Activated CD4-positive, alpha-beta T cell treated with anti-CD3 and anti-CD28 coated beads, Interleukin-2, amount 10 ng/mL, durations not matched to agents 7 days and 5 days (primary cell): ENCODE data around the gene CPZ. TPM values are rescaled to one million over a fixed set of nuclear protein-coding genes. Genes with fewer than 3 reads are reported as not detected.

ENCODE experiments used
- CTCF ChIA-PET: fragments of 350-600 bp; sonication (Branson Sonifier 250); formaldehyde crosslinking; loops from one replicate; lab custom pipeline; 2021; ENCODE audit warnings: antibody characterized with exemption; lab: Charles Lee
- POLR2A ChIA-PET: fragments of 350-600 bp; sonication (Branson Sonifier 250); formaldehyde crosslinking; loops from one replicate; lab custom pipeline; 2021; ENCODE audit warnings: antibody characterized with exemption; lab: Charles Lee
- DNase-seq: peaks from one replicate; pipeline ENCODE4 v3.0.0-alpha.2; 2020
- H3K27ac Mint-ChIP-seq: one replicate; pipeline ENCODE4 v1.8.0; 2021; ENCODE audit warnings: mild to moderate bottlenecking, moderate library complexity, mixed read lengths
- H3K27me3 Mint-ChIP-seq: one replicate; pipeline ENCODE4 v1.8.0; 2021; ENCODE audit warnings: mixed read lengths
- H3K36me3 Mint-ChIP-seq: one replicate; pipeline ENCODE4 v1.8.0; 2021; ENCODE audit warnings: low read depth, mixed read lengths
- H3K4me1 Mint-ChIP-seq: one replicate; pipeline ENCODE4 v1.8.0; 2021; ENCODE audit warnings: mixed read lengths
- H3K4me3 Mint-ChIP-seq: one replicate; pipeline ENCODE4 v1.8.0; 2021; ENCODE audit warnings: mild to moderate bottlenecking, moderate library complexity, mixed read lengths
- H3K9me3 Mint-ChIP-seq: one replicate; pipeline ENCODE4 v1.8.0; 2021; ENCODE audit warnings: mixed read lengths
- total RNA-seq, 2 experiments: library from RNA; stranded (reverse); gene quantifications; one replicate each; pipeline ENCODE4 v1.2.3, GENCODE V29; 2021

Gene CPZ
- total RNA-seq, 2 experiments from 2014 or later = not detected

DNA sequence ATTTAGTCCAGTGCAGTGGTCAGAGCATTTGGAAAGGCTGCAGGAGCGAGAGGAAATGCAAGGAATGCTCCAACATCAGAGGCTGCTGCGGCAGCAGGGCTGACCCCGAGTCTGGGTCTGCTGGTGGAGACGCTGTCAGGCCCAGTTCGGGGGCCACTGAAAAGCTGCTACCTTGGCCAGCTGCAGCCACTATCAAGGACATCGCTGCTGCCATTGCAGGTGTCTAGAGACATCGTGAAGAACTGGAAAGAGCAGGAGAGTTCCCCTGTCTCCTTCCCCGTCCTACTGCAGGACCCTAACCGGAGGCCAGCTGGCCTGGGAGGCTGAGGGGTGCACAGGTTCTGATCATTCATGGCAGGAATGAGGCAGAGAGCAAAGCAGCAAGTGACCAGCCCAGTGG is 41.9 kb upstream of the CPZ start:
- H3K4me1 Mint-ChIP-seq = peaks cover 2% of the 10 kb centered on the region

DNA sequence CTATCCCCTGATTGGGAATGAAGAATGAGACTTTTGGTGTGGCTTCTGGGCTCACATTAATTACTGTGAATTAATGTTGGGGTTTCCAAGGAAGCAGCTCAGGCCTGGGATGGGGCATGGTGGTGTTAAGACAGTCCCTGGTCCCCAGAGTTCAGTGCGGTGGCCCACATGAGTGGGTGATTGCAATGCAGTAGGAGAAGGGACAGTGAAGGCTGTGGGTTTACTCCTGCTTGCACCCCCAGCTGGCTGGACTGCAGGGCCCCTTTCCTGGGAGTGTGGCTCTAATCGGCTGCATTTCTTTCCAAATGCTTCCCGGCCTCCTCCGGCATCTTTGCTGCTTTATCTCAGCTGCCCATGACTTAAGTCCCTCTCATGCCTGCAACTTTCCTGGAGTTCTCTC is 40.5 kb upstream of the CPZ start:
- Mint-ChIP-seq H3K4me3 (no peak overlapping the region), H3K4me1 (peaks cover 2% of the 10 kb centered on the region), H3K27ac (no peak overlapping the region), H3K27me3 (no peaks in the 10 kb centered on the region), H3K36me3 (no peaks in the 10 kb centered on the region), H3K9me3 (no peaks in the 10 kb centered on the region)
- no peak for DNase-seq
- ChIA-PET CTCF (no interaction called here), POLR2A (no interaction called here)

More for the DNA sequence above, 41.9 kb upstream of the CPZ start:
- Mint-ChIP-seq H3K4me3 (no peak overlapping the region), H3K27ac (no peak overlapping the region), H3K9me3 (no peaks in the 10 kb centered on the region), H3K36me3 (no peaks in the 10 kb centered on the region), H3K27me3 (no peaks in the 10 kb centered on the region)
- ChIA-PET POLR2A (no interaction called here), CTCF (no interaction called here)
- no peak for DNase-seq

DNA sequence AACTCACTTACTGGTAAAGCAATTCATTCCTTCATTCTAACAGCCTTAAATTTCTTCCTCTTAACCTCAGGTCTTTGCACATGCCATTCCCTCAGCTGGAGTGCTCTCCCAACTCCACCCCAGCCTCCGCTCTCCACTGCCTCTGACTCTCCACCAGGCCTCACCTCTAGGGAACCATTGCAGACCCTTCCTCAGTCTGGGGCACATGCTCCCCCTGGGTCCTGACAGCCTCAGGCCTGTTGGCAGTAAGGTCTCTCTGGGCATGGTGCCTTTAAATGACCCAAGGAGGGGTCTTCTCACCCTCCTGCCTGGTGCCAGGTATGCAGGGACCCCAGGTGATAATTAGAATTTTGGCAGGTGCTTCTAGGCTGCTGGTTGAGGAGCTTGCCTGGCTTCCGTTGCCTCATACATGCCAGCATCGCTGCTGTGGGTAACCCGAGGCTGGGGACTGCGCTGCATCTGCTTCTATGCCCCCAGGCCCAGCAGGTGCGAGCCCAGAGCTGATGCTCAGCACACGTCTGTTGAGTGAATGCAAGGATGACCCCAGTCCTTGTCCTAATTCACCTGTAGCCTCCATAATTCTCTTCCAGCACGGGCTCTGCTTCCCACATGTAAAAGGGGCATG is 39.9 kb upstream of the CPZ start:
- no peaks in the 10 kb centered on the region for H3K9me3 Mint-ChIP-seq
- CTCF ChIA-PET = no interaction called here
- H3K36me3 Mint-ChIP-seq = no peaks in the 10 kb centered on the region
- no peaks in the 10 kb centered on the region for H3K4me1 Mint-ChIP-seq
- no peak overlapping the region for H3K27ac Mint-ChIP-seq
- H3K27me3 Mint-ChIP-seq = no peaks in the 10 kb centered on the region
- H3K4me3 Mint-ChIP-seq = no peak overlapping the region
- DNase-seq = no peak
- POLR2A ChIA-PET = no interaction called here

DNA sequence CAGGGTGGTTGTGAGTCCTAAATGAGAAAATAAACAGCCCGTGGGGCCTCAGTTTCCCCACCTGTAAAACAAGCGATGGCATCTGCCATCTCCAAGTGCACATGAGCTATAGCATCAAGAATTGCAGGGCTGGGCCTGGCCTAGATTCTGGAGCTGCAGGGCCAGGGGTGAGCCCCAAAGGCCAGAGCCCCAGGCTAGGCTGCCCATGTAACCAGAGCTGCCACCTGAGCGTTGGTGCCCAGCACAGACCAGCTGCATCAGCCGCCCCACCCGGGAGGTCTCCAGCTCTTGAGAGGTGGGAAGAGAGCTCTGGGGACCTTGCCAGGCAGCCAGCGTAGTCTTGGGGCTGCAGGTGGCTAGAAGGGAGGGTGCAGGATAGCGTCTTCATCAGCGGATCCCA is 39.3 kb upstream of the CPZ start:
- ChIA-PET POLR2A (no interaction called here), CTCF (no interaction called here)
- no peaks in the 10 kb centered on the region for H3K9me3 Mint-ChIP-seq
- no peaks in the 10 kb centered on the region for H3K27me3 Mint-ChIP-seq
- H3K4me3 Mint-ChIP-seq = no peak overlapping the region
- H3K36me3 Mint-ChIP-seq = no peaks in the 10 kb centered on the region
- DNase-seq = no peak
- no peak overlapping the region for H3K27ac Mint-ChIP-seq
- no peaks in the 10 kb centered on the region for H3K4me1 Mint-ChIP-seq

DNA sequence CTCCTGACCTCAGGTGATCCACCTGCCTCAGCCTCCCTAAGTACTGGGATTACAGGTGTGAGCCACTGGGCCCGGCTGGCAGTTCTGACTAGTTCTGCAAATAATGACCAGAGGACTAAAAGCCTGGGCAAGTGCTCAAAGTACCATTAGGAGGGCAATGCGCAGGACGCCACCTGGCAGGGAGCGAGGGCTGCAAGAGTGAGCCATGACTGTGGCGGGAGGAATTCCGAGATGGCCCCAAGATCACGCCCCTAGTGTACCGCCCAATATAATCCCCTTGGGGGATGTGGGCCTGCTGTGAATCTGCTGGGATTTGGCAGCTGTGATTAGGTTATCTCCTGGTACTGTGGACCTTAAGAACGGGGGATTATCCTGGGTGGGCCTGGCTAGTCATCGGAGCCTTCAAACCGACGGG is 38.6 kb upstream of the CPZ start:
- no peak for DNase-seq
- CTCF ChIA-PET = no interaction called here
- POLR2A ChIA-PET = no interaction called here
- no peaks in the 10 kb centered on the region for H3K36me3 Mint-ChIP-seq
- H3K27me3 Mint-ChIP-seq = no peaks in the 10 kb centered on the region
- no peak overlapping the region for H3K4me3 Mint-ChIP-seq
- no peak overlapping the region for H3K27ac Mint-ChIP-seq
- H3K9me3 Mint-ChIP-seq = no peaks in the 10 kb centered on the region
- no peaks in the 10 kb centered on the region for H3K4me1 Mint-ChIP-seq

DNA sequence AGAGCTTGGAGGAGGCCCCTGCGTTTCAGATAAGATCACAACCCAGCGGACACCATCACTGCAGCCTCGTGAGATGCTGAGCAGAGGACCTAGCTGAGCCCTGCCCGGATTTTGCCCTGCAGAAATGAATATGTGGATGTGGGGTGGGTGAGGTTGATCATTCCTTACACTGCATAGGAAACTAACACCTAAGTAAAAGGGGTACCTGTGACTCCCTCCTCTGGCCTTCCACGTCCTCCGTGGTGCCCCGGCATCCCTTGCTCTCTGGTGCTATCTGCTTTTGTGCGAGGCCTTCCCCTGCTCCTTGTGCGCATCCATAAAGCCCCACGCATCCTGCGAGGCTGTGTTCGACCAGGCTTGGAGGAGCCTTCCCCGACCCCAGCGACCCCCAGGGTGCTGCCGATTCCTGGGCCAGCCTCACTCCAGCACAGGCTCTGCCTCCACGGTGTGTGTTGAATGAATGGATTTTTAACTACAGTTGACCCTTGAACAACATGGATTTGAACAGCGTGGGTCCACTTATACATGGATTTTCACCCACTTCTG is 37.9 kb upstream of the CPZ start:
- H3K27ac Mint-ChIP-seq = no peak overlapping the region
- no peaks in the 10 kb centered on the region for H3K4me1 Mint-ChIP-seq
- no peaks in the 10 kb centered on the region for H3K9me3 Mint-ChIP-seq
- ChIA-PET CTCF (no interaction called here), POLR2A (no interaction called here)
- H3K36me3 Mint-ChIP-seq = no peaks in the 10 kb centered on the region
- H3K27me3 Mint-ChIP-seq = no peaks in the 10 kb centered on the region
- no peak for DNase-seq
- H3K4me3 Mint-ChIP-seq = no peak overlapping the region

DNA sequence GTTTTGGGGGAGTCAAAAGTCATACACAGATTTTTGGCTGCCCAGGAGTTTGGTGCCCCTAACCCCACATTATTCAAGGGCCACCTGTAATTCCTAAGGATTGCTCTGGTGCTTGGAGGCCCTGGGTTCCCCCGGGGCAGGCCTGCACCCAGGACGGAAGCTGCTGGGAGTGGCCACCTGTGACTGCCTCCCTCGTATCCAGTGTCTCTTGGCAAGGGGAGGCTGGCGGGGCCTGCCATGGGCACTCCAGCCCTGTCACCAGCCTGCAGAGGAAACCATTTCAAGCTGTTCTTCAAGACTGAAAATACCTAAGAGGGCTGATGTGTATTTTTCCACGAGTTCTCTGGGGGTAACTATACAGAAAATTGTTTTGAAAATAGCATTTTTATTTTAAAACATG is 36.8 kb upstream of the CPZ start:
- Mint-ChIP-seq H3K36me3 (no peaks in the 10 kb centered on the region), H3K27me3 (no peaks in the 10 kb centered on the region), H3K27ac (no peak overlapping the region), H3K4me3 (no peak overlapping the region), H3K4me1 (no peaks in the 10 kb centered on the region), H3K9me3 (no peaks in the 10 kb centered on the region)
- DNase-seq = no peak
- POLR2A ChIA-PET = no interaction called here
- CTCF ChIA-PET = no interaction called here

DNA sequence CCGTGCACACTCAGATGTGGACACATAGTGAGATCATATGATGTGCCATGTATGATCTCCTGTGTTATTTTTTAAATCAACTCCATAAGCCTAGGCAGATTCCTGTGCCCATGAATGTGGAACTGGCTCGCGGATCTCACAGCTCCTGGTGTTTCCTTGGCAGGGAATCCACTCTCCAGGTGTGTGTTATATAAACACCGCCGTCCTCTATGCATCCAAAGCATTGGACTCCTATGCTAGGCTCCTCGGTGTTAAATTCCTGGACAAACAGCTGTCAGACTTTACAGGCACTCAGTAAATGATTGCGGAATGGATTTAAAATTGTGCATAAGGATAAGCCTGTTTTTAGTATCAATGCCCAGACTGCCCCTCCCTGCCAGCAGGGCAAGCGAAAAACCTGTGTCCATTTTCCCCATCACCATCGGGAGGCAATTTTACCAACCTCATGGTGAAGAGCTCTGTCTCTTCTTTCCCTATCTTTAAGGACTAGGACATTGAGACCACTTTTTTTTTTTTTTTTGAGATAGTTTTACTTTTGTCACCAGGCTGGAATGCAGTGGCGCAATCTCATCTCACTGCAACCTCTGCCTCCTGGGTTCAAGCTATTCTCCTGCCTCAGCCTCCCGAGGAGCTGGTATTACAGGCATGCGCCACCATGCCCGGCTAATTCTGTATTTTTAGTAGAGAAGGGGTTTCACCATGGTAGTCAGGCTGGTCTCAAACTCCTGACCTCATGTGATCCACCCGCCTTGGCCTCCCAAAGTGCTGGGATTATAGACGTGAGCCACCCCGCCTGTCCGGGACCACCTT is 36.0 kb upstream of the CPZ start:
- H3K4me3 Mint-ChIP-seq = no peak overlapping the region
- H3K4me1 Mint-ChIP-seq = no peaks in the 10 kb centered on the region
- CTCF ChIA-PET = no interaction called here
- no peaks in the 10 kb centered on the region for H3K27me3 Mint-ChIP-seq
- no peaks in the 10 kb centered on the region for H3K36me3 Mint-ChIP-seq
- POLR2A ChIA-PET = no interaction called here
- no peaks in the 10 kb centered on the region for H3K9me3 Mint-ChIP-seq
- no peak for DNase-seq
- H3K27ac Mint-ChIP-seq = no peak overlapping the region

DNA sequence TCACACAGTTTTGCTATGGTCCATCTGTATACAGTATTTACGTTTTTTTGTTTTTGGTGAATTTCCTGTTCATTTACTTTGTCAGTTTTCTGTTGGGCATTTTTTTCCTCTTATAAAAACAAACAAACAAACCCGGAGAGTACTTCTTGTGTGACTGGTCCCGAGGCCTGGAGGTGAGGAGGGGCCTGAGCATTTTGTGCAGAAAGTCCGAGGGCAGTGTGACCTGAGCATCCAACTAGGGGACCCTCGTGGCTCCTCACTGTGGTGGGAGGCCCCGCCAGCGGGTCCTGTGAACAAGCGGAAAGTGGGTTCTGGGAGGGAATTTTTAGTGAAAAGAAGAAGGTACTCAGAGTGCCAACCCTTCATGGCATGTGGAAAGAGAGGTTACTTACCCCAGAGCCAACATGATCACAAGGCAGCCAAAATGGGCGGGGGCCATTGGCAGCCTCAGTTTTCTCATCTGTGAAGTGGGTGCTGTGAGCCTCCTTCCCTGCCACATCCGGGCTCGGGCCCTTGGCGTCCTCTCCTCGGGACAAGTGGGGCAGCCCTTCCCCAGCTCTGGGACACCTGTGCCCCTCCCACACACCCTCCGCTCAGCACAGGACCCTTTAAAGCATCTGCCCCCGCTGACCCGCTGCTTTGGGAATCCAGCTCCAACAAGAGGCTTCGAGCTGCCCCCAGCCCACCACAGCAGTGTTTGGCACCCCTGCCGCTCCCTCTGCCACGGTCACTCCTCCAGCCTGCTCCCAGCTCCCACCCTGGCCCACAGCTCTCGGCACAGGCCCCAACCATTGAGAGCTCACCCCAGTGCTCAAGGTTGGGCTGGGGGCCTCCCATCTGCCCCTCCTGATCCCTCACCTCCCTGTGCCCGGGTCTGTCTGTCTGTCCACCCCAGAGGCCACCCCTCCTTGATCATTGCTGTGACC is 35.2 kb upstream of the CPZ start:
- no peak overlapping the region for H3K4me3 Mint-ChIP-seq
- no peaks in the 10 kb centered on the region for H3K36me3 Mint-ChIP-seq
- no peaks in the 10 kb centered on the region for H3K4me1 Mint-ChIP-seq
- no peaks in the 10 kb centered on the region for H3K27me3 Mint-ChIP-seq
- POLR2A ChIA-PET = no interaction called here
- CTCF ChIA-PET = no interaction called here
- no peak overlapping the region for H3K27ac Mint-ChIP-seq
- no peaks in the 10 kb centered on the region for H3K9me3 Mint-ChIP-seq
- no peak for DNase-seq

DNA sequence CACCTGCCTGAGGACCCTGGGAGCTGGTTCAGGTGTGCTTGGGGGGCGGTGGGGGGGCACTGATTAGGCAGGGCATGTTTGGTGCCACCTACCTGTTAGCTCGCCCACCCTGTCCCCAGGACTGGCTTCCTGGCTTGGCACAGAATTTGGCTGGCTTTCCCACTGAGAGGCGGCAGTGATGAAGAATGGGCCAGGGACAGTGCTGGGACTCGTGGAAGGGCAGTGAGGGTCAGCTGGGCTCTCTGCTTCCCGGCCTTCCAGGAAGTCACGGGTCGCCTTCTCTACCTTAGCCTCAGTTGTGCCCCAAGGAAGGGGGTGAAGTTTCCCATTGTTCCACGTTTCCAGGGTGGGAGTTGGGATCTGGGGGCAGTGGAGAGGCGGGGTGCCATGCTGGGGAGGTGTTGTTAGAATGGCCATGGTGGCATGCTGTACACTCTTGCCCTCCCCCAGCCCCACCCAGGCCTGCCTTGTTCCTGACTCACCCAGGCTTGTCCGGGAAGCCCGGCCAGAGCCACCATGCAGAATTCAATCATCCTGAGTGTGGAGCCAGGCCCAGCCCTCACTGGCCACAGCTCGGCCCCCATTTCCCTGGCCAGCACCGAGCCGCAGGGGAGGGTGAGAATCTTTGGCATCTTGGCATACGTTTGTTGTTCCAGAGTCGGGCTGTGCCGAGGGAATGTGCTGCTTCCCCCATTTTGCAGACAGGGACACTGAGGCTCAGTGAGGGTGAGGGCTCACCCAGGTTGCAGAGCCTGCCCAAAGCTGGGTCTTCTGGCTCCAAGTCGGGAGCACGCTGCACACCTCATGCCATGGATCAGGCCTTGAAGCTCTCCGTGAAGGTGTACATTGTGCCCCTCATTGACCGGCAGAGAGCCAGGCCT is 34.2 kb upstream of the CPZ start:
- Mint-ChIP-seq H3K36me3 (no peaks in the 10 kb centered on the region), H3K27ac (no peak overlapping the region), H3K4me3 (no peak overlapping the region), H3K9me3 (no peaks in the 10 kb centered on the region), H3K4me1 (no peaks in the 10 kb centered on the region), H3K27me3 (no peaks in the 10 kb centered on the region)
- no peak for DNase-seq
- ChIA-PET CTCF (no interaction called here), POLR2A (no interaction called here)

DNA sequence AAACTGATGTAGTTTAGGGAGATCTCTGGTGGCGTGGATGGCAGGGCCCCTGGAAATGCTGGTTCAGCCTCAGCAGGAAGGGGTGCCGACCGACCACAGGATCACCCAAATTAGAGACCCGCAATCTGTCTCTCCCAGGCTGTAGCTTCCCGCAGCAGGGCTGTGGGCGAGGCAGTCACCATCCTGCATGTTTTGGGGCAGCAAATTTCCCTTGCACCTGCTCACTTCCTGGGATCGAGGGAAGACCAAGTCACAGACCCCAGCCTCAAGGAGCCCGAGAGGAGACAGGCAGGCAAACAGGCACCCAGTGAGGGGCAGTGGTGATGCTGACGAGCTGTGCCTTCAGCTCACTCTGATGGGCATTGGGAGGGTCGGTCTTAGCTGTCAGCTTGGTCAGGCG is 33.6 kb upstream of the CPZ start:
- no peaks in the 10 kb centered on the region for H3K4me1 Mint-ChIP-seq
- ChIA-PET CTCF (no interaction called here), POLR2A (no interaction called here)
- no peak overlapping the region for H3K27ac Mint-ChIP-seq
- no peaks in the 10 kb centered on the region for H3K9me3 Mint-ChIP-seq
- no peak overlapping the region for H3K4me3 Mint-ChIP-seq
- DNase-seq = no peak
- H3K27me3 Mint-ChIP-seq = no peaks in the 10 kb centered on the region
- H3K36me3 Mint-ChIP-seq = no peaks in the 10 kb centered on the region

DNA sequence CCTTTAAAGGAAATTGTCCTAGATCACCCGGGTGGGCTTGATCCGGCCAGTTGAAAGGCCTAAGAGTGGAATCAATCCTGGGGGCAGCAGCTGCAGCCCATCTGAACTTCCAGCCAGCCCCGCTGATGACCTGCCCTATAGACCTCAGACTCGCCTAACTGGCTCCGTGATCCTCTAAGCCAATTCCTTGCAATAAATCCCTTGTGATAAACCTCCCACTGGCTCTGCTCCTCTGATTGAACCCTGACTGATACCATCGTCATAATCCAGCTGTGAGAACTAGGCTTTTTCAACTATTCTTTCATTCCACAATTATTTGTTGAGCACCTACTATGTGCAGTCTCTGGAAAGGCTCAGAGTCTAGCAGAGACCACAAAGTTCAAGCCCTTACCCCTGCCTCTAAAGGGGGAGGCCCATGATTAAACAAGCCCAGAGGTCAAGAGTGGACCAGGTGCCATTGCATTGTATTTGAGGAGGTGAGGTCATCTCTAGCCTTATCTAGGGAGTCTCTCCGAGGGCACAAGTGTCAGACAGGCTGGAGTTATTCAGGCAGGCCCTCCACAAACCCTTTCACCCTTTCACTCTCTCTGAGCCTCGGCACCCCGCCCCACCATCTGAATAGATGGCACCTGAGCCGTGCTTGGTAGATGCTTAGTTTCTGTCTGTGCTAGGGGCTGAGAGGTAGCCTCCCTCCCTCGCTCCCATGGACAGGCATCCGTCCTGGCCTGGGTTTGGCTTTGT is 32.9 kb upstream of the CPZ start:
- no peaks in the 10 kb centered on the region for H3K27me3 Mint-ChIP-seq
- ChIA-PET POLR2A (no interaction called here), CTCF (no interaction called here)
- no peak overlapping the region for H3K27ac Mint-ChIP-seq
- no peak for DNase-seq
- no peaks in the 10 kb centered on the region for H3K36me3 Mint-ChIP-seq
- no peaks in the 10 kb centered on the region for H3K4me1 Mint-ChIP-seq
- H3K4me3 Mint-ChIP-seq = no peak overlapping the region
- H3K9me3 Mint-ChIP-seq = no peaks in the 10 kb centered on the region
